Measurements from ENCODE around the gene REC114. TPM values are rescaled to one million over a fixed set of nuclear protein-coding genes. Genes with fewer than 3 reads are reported as not detected.
"Not testable (repeated sequence)": the region's sequence is repeated elsewhere in the genome, so short reads cannot be mapped to it uniquely, and the experiment has no call there.

REC114 gene
- polyA plus RNA-seq, 1 donor = 0.23 TPM

GRCh38 chr15:73457334-73457733, 14.4 kb downstream of the REC114 start:
- no peak for DNase-seq

DNA sequence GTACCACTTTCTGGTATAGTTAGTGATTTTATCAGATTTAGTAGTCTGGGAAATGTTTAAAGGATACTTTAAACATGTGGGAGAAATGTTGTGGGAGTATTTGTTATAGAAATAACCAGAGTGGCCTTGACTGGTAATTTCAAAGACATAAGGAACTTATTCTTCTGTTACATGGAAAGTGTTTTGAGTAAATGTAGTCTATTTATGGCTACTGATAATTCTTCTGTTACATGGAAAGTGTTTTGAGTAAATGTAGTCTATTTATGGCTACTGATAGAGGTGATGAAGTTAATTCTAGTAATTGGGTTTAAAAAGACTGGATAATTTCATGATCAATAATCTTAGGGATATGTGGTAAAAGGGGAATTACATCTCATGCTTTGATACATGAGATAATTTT, 17.7 kb downstream of the REC114 start:
- DNase-seq = no peak

DNA sequence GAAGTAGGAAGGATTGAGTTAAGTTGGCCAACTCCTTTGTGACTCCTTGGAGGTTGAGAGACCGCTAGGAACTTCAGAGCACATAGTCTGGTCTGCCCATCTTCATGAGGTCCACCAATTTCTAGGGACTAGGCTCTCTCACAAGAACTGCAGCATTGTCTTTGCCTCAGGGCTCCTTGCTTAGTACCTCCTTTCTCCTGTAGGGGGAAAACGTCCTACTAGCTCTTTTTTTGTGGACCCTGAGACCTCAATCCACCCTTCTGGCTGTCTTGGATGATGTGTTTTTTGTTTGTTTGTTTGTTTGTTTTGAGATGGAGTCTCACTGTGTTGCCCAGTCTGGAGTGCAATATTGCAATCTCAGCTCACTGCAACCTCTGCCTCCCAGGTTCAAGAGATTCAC, 21.6 kb downstream of the REC114 start:
- no peak for DNase-seq

DNA sequence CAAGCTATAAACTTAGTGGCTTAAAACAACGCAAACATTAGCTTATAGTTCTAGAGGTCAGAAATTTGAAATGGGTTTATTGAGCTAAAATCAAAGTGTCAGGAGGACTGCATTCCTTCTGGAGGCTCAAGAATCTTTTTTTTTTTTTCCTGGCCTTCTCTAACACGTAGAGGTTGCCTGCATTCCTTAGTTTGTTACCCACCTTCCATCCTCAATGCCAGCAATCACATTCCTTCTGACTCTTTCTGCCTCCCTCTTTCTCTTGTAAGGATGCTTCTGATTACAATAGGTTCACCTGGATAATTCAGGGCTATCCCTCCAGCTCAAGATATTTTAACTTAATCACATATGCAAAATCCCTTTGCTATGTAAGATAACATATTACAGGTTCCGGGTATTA, 24.8 kb downstream of the REC114 start:
- DNase-seq = no peak

GRCh38 chr15:73474785-73475184, 31.8 kb downstream of the REC114 start:
- DNase-seq = no peak

DNA sequence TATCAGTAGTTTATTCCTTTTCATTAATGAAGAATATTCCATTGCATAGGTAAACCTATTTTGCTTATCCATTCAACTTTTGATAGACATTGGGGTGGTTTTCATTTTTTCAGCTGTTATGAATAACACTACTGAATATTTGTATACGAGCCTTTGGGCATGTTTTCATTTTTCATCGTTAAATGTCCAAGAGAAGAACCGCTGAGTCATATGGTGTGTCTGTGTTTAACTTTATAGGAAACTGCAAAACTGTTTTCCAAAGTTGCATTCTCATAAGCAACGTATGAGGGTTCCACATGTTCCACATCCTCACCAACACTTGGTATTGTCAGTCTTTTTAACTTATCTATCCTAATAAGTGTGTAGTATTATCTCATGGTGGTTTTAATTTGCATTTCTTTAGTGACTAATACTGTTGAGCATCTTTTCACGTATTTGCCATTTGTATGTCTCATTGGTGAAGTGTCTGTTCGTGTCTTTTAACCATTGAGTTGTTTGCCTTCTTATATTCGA, 33.8 kb downstream of the REC114 start:
- DNase-seq = no peak

- DNase-seq = no peak
Measured at GRCh38 chr15:73480050-73480449, 37.1 kb downstream of the REC114 start.

DNA sequence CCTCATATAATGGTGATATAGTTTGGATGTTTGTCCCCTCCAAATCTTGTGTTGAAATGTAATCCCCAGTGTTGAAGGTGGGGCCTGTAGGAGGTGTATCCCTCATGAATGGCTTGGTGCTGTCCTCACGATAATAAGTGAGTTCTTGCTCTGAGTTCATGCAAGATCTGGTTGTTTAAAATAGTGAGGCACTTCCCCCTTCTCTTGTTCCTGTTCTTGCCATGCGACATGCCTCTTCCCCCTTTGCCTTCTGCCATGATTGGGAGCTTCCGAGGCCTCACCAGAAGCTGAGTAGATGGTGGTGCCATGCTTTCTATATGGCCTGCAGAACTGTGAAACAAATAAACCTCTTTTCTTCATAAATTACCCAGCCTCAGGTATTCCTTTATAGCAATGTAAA, 39.2 kb downstream of the REC114 start:
- no peak for DNase-seq

DNA sequence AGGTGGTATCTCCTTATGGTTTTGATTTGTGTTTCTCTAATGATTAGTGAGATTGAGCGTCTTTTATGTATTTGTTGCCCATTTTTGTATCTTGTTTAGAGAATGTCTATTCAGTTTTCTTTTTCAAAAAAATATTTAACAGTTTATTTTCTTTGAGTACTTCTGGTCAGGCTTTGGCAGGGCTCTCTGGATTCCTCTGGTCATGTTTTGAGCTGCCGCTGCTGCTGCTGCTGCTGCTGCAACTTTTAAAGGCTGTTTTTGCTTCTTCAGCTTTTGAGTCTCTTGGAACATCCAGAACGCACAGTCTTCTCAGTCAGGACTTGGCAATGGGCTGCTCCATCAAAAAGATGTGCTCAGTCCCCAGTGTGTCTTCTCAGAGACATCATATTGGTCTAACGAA, 40.1 kb downstream of the REC114 start:
- no peak for DNase-seq

- no peak for DNase-seq
Measured at GRCh38 chr15:73485372-73485771, 42.4 kb downstream of the REC114 start.

GRCh38 chr15:73485885-73486284, 42.9 kb downstream of the REC114 start:
- DNase-seq = not testable (repeated sequence)

GRCh38 chr15:73488698-73489097, 45.7 kb downstream of the REC114 start:
- no peak for DNase-seq

DNA sequence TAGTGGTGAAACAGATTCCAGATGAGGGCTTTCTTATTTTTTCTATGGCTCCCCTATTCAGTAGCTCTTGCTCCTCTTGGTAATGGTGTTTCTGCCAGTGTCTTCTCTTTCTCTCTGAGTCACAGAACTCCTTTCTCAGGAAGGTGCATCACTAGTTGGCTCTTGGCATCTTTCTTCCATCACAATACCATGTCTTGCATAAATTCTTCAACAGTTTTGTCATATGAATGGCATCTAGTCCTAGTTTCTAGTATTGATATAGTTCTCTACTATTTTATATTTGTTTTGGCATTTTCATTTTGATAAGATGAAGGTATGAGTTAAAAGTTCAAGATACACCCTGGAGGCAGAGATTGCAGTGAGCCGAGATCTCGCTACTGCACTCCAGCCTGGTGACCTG, 51.0 kb downstream of the REC114 start:
- no peak for DNase-seq

GRCh38 chr15:73495181-73495580, 52.2 kb downstream of the REC114 start:
- no peak for DNase-seq

DNA sequence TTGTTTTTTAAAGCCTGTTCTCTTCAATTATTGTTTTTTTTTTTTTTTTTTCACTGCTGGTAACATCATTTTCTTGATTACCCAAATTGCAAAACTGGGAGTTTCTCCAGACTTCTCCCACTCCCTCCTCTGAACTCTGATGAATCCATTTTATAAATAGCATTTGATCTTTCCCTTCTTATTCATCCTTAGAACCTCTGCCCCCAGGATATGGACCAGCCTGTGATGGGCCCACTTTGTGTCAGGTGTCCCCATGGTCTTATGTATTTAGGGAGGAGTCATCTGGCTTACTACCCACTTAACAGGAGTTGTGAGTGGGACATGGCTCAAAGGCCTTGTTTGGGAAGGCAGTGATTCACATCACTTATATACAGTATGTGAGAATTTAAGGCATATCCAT, 57.7 kb downstream of the REC114 start:
- no peak for DNase-seq

- DNase-seq = no peak
Measured at GRCh38 chr15:73504885-73505284, 61.9 kb downstream of the REC114 start.

DNA sequence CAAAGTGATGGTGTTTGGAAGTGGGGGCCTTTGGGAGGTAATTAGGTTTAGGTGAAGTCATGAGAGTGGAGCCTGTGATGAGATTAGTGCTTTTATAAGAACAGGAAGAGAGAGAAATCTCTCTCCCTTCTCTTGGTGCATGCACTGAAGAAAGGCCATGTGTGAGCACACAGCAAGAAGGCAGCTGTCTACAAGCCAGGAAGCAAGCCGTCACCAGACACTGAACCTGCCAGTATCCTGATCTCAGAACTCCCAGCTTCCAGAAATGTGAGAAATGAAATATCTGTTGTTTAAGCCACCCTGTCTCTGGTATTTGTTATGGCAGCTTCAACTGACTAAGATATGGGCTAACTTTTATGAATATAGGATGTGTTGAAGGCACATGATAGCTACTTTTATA, 72.6 kb downstream of the REC114 start:
- DNase-seq = no peak

DNA sequence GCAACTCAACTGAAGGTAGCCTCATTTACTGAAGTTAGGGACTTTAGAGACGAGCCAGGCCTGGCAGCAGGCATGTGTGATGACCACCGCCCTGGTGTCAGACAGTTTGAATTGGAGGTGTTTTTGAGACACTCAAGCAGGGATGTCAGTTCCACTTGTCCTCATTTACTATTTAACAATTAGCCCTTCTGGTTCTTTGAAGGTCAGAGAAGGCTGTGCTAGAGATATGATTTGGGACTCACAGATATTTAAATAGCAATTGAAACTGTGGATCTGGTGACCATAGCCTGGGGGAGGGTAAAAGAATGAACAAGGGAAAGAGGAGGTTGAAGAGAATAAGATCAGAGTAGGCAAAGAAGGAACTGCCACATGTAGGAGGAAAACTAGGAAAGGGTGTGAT, 74.6 kb downstream of the REC114 start:
- no peak for DNase-seq

DNA sequence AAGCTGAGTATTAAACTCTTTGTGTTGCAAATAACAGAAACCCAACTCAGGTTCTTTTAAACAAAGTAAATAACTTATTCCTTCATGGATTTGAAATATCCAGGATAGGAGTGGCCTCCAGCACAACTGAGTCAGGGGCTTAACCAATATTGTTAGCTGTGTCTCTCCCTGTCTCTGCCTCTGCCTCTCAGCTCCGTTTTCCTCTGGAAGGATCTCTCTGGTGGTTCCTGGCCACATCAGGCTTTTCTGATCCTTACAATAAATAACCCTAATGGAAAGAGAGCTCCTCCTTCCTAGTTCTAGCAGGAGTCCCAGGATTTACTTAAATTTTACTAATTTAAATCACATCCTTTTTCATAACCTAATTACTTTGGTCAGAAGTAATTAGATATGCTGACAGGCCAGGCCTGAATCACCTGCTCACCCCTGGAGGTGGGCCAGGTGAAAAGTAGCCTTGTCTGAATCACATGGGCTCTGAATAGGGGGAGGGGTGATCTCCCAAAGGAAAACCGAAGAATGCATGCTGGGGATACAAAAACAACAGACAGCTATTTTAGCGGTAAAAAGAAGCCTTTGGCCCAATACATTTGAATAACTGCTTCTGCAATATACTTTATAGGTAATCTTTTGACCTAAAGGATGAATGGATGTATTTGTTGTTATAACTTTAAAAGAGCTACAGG, 75.4 kb downstream of the REC114 start:
- no peak for DNase-seq

DNA sequence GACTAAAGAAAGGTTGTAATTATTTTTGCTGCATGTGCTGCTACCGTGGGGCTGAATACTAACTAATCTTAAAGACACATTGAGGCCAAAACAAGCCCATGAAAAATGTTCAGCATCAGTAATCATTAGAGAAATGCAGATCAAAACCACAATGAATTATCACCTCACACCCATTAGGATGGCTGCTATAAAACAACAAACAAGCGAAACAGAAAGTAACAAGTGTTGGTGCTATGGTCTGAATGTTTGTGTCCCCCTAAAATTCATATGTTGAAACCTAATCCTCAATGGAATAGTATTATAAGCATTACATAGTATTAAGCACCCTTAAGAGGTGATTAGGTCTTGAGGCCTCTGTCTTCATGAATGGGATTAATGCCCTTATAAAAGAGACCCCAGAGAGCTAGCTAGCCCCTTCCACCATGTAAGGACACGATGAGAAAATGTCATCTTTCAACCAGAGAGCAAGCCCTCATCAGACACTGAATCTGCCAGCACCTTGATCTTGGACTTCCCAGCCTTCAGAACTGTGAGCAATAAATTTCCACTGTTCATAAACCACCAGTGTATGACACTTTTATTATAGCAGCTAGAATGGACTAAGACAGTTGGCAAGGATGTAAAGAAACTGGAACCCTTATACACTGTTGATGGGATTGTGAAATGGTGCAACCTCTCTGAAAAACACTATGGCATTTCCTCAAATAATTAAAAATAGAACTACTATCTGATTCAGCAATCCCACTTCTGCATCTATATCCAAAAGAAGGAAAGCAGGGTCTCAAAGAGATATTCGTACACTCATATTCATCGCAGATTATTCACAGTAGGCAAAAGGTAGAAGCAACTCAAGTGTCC, 76.1 kb downstream of the REC114 start:
- DNase-seq = no peak

DNA sequence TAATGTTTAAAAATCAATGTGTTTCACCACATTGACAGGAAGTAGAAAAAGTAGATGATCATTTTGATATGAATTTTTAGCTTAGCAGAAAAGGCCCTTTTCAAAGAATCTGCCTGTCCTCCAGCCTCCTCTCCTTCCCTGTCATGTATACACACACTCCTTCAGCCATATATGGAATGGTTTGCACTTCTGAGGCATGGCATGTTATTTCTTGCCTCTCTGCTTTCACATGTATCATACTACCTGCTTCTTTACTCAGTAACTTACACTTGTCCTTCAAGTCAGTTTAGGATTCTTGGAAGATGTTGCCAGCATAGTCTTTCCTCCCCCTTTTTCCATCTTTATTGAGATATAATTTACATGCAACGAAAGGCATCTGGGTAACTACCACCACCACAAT, 79.0 kb downstream of the REC114 start:
- no peak for DNase-seq

- DNase-seq = no peak
Measured at GRCh38 chr15:73524919-73525318, 82.0 kb downstream of the REC114 start.

DNA sequence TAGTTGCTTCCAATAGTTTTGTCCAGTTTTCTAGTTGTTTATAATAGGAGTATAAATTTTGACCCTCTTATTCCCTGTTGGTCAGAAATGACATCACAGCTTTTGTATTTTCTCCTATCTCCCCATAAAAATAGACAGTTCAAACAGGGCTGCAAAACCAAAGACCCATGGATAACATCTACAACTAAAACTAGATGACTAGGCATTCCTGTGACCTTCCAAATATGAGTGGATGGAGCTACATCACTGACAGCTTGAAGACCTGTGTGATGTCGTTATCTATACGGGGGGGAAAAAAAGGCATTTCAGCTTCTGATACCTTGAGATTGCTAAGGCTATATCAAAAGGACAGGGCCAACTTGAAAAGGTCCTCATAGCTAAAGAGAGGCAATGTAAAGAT, 84.6 kb downstream of the REC114 start:
- DNase-seq = no peak

DNA sequence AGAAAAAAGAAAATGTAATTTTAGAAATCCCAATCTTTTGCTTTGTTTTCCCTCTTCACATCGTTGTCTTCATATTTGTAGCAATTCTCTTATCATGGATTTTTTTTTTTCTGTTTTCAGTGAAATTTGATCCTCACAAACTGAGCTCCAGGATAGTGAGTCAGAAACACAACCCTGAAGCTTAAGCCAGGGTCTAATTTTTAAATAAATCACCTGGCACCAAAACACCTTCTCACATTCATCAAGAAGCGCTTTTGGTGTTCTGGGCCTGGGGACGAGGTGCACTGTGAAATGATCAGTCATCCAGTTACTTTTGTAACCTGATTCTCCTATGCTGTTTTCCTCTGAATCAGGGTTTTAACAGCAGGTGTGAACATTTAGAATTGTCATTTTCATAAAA, 87.7 kb downstream of the REC114 start:
- no peak for DNase-seq

Data from hindlimb muscle (tissue), 1 donor.